Subcutaneous adipose tissue (tissue), 4 donors: Measurements from ENCODE around the gene LRP1B. TPM values are rescaled to one million over a fixed set of nuclear protein-coding genes. Genes with fewer than 3 reads are reported as not detected.

Experiments used
- CTCF ChIP-seq: fragments of 450-650 bp; IDR thresholded peaks from one replicate; pipeline ENCODE4 v1.5.1; 2016; ENCODE audit warnings: low read depth, mild to moderate bottlenecking, control low read depth, antibody characterized with exemption, moderate library complexity
- total RNA-seq, 4 donors: library from RNA; depleted of rRNA; stranded (reverse); fragments of >200 nt; gene quantifications; one replicate each; pipeline ENCODE4 v1.1.0, GENCODE V29; 2016

LRP1B gene
- total RNA-seq, 4 donors from 2014 or later: 4.2 to 50.2 (median 14.7) TPM

GRCh38 chr2:141386168-141386567 lies 744.6 kb downstream of the LRP1B start:
- no peak for TF ChIP-seq CTCF

DNA sequence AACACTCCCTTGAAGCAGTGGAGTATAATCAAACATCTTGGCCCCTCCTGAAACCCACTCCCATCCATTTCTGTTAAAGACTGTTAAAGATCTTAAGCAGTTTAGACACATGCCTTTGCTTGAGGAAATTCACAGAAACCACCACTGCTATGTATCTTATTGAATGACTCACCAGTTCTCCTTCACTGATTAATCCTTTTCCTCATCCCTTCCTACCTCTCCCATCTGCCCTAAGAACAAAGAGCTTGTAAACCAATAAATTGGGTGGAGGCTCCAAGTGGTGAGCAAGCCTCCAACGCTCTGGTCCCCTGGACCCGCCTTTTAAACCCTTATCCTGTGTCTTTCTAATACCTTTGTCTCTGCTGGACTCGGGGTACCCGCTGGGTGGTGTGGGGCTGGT lies 746.1 kb downstream of the LRP1B start:
- no peak for TF ChIP-seq CTCF

- TF ChIP-seq CTCF: no peak
These were observed 748.9 kb downstream of the LRP1B start for GRCh38 chr2:141381946-141382345.

DNA sequence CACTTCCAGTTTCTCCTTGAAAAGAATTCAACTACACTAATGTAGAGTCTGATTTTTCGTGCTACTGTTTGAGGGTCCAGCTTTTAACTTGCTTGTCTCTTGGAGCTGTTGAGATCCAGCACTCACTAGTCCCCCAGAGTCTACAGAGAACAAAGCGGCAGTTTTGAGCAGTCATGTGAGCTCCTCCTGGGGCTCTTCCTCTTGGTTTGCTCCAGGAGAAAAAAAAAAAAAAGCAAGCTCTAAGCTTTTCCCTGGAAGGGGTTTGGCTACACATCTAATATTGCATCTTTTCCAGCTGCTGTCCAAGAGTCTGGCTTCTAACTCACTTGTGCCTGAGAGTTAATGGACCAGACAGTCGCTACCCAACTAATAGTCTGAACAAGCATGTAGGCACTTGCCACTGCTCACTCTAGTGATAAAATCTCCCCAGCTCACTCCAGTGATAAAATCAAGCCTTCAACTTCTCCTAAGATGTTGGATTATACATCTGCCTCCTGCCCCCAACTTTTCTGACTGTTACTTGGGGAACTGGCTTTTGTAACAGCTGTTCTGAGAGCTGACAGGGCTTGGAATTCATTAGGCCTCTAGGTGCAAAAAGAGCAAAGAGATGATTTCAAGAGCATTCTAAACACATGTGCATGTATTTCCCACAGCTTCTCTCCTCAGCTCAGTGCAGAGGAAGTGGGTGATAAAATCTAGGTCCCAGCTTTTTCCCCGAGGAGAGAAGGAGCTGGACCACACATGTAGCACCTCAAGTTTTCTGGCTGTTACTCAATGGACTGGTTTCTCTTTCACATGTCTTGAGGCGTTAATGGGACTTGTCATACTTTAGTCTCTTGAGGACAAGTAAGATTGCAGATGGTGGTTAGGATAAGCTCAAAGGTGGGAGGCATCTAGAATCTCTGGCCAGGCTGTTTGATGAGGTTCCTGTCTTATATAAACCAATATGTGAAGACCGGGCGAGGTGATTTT lies 750.5 kb downstream of the LRP1B start:
- TF ChIP-seq CTCF: no peak

- TF ChIP-seq CTCF: no peak
These were observed 766.0 kb downstream of the LRP1B start for GRCh38 chr2:141364821-141365220.

- no peak for TF ChIP-seq CTCF
These were observed 768.5 kb downstream of the LRP1B start for GRCh38 chr2:141362311-141362710.

GRCh38 chr2:141348481-141348880 lies 782.3 kb downstream of the LRP1B start:
- TF ChIP-seq CTCF: no peak
